ENCODE data around the gene STXBP6.

The STXBP6 gene

DNA sequence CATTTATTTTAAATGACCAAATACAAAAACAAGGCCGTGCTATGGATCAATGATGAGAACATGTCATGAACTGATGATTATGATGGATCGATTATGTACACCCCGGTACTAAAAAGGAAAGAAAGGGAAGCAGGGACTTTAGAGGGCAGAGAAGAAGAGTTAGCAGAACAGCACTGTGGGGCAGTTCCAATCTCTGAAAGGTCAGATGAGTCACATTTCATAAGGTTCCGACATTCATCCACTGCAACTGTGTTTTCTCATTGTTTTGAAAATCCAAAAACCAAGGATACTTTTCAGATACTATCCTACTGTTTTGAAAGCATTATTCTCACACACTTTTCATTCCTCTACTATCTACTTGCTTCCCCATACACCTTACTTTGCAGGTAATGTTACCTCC lies 169.3 kb downstream of the STXBP6 start:
- no peak for ATAC-seq

DNA sequence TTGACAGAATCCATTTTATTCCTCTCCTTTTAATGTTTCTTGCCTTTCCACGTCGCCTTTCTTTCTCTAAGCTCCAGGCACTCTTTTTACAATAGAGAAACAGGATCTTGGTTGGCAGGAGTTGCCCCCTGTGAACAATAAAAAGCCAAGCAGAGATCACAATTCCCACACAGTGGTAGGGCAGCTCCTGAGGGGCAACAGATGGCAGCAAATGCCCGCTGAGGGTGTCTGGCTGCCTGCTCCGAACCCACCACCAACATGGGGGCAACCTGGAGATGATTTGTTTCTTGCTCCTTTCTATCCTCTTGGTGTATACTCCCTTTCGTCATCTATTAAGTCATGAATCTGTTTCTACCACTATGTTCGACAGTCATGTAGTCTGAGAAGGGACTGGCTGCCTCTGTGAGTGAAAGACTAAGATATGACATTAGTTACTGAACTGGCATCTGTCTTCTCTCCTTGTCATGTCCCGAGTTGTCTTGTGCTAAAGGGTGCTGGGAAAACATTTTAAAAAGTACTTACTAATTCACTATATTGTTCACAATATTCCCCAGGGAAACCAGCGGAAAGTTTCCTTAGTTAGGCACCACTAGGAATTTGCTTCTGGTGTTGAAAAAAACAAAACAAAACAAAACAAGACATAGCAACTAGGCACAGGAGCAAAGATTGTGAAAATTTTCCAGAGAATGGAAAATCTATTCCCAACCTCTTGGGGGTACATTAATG lies 170.1 kb downstream of the STXBP6 start:
- ATAC-seq, result no peak

DNA sequence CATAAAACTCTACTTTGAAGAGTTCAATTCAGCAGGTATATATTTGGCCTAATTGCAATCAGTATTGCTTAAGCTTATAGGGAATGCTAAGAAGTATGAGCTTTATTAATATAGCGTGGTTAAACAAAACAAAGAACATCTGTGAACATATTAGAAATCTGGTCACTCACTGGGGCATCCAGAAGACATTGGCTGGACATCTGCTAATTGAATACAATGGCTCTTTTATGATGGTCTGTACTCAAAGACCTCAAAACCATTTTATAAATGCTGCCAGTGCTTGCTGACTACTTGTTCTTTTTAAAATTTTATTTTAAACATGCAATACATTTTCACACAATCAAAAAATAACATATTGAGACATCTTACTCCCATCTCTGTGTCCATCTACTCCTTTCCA lies 173.0 kb downstream of the STXBP6 start:
- ATAC-seq, result no peak

DNA sequence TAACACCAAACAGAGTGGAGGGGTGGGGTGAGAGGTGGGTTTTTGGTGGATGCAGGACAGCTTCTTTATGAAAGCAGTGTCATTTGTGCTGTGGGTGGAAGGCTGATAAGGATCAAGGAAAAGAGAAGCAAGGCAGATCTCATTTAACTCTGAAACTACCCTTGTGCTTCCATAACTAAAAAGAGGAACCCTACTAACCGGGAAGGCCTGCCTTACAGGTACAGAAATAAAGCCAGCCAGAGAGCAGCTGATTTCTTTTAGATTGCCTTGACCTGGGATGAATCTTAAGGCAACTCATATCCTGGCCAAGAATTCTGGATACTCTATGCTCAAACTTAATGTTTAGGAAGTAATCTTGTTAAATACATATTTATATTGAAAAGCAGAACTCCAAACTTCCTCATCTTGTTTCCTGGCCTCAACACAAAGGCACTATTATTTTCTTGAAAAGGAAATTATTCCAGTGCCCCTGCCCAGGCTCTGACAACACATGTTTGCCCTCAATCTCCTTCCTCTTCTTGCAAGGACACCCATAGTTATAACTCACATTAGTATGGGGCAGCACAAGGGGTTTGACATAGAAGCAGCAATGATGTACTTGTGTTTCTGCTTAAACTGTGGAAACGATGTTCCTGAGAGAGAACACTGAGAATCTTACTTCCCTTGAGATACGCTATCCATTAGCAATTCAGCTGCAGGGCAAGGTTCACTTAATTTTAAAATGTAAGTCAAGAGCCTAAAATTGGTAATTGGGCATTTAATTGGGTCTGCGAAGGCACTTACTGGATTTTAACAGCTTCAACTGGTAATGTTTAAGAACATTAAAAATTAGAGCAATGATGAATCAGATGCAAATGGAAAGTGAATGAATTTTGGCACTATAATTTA lies 173.7 kb downstream of the STXBP6 start:
- ATAC-seq, result no peak

DNA sequence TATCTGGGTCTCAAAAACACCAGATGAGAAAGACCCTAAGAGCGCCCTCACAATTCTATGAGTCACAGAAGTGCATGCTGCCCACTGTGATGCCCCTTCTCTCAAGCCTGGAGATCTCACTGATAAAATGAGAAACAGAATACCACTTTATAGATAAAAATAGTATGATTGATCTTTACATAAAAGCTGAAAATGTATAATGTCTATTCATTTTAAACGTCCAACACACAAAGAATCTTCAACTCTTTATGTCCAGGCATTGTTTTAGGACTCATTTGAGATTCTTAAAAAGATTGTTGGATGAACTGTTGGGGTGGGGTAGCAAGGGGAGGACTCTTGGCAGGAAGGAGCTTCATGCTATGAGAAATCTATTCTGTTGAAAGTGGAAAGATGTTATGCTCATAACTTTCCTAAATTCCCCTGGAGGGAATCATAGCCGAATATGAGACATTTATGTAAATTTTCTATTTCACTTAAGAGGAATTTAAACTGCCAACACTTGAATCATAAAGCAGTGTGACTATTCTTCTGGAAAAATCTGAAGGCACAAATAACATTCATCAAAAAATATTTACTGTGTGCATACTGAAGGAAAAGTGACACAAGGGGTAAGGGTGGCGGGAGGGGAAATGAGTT lies 174.6 kb downstream of the STXBP6 start:
- ATAC-seq, result no peak

DNA sequence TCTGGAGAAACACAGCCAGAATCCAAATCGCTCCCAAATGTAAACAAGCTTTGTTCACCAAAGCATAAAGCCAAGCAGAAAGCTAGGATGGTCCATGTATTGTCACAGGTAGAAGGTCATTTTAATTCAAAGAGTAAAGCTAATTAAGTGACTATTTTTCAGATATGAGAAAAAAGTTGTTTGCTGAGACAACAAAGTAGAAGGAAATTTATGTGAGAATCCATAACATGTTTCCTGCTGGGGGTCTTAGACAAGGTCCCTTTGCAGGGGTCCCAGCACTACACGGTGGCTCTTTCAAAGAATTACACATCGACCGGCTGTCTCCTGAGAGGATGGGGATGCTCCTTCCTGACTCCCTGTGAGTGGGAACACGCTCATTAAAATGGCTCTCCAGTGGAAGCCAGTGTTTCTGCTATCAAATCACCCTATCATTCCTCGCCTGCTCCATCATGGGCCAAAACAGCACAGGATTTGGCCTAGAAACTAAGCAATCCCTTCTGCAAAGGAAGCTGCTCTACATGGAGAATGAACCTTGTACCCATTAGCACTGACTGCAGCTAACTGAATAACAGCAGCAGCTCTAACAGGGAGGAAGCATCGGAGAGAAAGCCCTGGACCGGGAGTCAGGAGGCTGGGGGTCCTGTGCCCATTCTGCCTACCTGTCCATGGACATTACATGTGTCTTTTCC lies 175.3 kb downstream of the STXBP6 start:
- no peak for ATAC-seq

DNA sequence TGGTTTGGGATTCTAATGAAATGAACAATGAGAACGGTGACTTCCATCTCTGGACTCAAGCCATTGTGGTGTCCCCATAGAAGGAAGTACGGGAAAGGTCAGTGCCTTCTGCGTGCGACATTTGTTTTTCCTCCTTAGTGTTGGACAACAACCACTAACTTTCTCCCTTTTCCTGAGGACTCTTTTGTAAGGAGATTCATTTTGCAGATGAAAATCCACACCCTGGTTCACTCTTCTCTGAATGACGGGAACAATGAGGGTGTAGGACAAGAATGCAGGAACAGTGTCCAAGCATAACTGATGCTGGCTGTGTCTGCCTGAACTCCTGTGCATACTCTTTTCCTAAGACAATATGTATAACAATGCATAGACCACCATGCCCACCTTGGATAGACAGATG lies 176.4 kb downstream of the STXBP6 start:
- no peak for ATAC-seq

DNA sequence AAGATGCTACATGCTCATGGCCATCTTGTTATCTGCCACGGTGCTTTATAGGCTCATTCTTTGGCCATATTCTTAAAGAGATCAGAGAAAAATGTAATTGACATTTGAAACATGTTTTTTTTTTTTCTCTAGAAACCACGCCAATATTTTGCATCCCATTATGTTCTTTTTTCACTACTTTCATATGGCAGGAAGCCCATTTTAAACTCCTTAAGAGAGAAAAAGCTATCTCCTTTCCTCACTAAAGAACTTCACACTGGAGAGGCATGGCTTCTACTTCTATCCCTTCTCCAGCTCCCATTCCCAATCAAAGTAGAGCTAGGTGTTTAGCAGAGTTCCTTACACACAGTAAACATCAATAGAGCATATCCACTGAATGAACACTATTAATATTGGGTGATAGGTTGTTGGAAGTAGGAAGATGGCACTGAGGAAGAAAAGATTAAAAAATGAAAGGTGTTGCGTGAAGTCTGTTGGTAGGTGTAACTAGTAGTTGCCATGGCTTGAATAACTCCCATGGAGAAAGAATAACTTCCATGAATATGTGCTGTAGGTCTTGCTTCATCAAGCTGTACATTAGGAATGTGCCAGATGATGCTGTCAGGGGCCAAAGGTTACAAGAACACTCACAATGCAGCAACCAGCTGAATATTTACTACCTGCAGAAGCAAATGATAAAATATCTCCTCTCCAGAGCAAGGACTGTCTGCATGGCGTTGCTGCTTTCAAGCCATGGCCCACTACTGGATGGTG lies 178.8 kb downstream of the STXBP6 start:
- ATAC-seq, result no peak

DNA sequence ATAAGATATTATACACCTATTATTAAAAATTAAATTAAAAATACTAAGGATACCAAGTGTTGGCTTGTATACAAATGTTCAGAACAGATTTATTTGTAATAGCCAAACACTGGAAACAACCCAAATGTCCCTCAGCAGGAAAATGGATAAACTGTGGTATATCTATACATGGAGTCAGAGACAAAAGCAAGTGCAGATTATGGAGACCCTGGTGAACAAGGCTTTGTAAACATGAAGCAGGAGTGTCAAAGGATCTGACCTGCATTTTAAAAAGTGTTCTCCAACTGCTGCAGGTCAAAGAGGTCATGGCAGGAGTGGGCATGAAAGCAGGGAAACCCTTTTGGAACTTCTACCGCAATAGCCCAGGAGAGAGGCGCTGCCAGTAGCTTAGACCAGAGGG lies 181.6 kb downstream of the STXBP6 start:
- ATAC-seq, result no peak

DNA sequence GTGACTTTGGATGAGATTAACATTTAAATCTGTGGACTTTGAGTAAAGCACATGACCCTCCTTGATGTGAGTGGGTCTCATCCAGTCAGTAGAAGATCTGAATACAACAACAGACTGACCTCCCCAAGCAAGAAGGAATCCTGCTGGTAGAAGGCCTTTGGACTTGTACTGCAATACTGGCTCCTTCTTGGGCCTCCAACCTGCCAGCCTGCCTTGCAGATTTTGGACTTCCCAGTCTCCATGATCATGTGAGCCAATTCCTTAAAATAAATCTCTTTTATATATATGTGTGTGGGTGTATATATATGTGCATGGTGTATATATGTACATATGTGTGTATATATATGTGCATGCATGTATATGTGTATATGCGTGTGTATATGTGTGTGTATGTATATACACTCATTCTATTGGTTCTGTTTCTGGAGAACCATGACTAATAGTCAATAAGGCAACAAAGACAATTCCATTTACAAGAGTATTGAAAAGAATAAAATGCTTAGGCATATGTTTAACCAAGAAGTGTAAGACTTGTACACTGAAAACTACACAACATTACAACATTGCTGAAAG lies 183.8 kb downstream of the STXBP6 start:
- ATAC-seq, result no peak

DNA sequence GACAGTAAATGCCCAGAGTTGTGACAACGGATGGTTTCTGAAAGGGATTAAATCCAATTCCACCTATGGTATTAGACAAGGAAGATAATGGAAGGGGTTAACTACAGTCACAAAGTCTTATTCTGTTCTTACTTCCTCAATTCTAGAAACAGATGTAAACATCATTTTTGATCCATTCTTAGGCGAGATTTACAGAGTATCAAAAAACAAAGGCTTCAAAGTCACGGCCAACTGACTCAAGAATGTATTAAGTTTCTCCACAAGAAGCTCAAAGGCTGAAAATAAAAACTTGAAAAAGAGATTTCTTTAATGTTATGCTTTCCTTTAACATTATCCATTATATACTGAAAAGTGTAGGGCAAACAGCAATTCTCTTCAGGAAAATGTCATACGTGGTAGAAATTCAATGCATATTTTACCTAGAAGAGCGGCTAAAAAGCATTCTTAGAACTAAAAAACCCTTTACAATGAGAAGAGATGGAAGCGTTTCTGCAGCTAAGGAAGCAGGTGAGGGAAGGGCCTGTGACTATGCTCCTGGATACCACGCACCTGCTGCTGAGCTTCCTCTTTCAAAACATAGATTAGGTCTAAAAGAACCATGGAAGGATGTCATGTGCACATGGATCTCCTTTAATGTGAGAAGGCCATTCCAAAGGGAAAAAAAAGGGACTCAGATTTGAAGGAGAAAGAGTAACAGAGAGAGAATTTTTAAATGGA lies 185.8 kb downstream of the STXBP6 start:
- ATAC-seq, result no peak

DNA sequence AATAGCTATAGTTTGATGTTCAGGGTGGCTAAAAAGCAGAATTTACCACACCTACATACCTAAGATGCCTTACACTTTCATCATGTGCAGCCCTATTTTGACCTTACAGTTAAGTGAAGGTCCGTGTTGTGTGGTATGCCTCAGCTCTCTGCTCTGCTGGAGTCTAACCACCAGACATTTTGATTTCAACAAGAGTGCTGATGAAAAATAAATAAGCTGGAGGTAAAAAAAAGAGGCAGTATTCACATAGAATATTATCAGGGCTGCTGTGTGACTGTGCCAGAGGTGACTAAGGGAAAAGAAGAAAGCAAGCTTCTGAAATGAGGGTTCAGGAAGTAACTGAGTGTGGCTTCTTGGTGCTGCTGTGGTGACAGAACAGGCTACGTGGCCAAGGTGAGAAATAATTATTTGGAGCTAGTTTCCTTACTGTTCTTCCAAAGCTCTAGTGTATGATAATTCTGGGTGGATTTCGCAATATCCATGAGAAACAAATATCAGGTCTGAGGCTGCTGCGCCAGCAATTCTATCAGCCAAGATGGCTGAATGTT lies 188.8 kb downstream of the STXBP6 start:
- ATAC-seq, result no peak

DNA sequence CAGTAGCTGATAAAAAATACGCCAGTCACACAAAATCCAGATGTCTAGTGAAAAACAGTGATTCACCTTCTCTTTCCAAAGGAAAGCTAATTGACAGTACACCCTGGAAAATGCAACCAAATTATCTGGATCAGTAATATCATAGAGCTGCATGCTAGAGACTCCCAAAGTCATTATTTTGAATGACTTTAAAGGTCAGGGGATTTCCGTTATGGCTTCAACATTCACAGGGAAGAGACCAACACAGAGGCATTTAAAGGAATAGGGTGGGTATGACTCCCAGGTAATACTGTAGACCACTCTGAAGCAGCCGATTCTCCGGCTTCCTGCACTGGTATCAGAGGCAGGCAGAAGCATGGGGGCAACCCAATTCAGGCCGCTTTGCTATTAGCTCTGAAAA lies 190.4 kb downstream of the STXBP6 start:
- no peak for ATAC-seq

DNA sequence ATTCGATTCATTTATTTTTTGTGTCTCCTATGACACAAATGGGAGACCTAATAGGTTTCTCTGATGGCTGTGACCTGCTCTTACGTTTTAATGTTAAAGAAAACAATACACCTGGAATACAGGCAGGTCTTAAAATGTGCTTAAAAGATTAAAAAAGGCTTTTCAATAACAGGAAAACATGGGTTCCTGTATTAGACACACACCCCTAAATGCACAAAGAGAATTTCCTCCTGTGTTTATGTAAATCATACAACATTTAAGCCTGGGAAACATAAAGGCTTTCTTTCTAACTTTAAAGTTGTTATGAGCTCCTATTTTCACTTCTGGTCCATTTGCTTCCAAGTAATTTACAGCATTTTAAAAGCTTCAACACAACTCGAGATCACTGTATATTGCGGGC lies 191.3 kb downstream of the STXBP6 start:
- no peak for ATAC-seq

DNA sequence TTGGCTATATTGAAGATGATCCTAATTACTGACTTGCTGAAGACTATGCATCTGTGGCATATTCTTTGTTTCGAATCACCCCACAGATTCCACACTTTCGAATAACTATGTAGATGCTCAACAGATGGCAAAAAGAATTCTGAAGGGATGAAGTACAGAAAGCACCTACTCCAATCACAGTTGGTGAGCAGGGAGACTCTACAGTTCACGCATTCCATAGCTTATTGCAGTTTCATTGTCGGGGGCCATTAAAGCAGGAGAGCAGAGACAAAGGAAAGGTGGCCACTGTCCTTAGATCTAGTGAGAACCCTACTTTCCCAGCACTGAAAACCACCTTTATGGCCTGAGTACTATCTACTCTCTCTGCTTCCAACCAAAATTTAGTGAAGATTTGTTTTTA lies 191.9 kb downstream of the STXBP6 start:
- ATAC-seq, result no peak

DNA sequence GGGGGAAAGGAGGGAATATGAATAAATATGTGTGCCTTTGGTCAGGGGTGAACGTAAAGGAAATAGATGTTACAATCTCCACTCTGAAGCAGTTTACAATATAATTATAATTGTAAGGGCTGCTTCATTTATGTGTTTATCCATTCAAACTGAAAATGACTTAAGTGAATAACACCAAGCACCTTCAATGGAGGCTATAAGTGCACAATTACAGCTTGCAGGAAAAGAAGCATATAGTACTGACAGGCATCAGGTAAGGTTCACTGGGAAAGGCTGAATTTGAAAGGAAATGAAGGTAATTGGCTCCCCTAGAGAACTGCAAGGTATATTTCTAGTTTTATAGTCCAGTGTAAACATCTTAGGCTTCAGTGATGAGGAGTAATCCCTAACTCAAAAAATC lies 192.7 kb downstream of the STXBP6 start:
- ATAC-seq, result no peak

DNA sequence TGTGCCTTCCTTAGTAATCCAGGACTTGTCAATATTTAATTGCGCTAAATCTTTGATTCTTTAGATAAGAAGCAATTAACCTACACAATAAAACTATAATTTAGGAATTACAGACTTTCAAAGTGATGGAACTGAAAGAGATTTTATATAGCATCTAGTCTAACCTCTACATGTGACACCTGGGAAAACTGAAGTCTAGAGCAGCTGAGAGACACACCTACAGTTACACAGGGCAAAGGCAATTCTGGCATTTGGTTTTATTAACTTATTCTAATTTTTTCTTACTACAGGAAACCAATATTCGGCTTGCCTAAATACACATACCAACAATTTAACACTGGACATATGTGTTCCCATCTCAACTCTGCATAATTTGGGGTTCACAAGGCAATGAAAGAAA lies 196.5 kb downstream of the STXBP6 start:
- ATAC-seq, result no peak

DNA sequence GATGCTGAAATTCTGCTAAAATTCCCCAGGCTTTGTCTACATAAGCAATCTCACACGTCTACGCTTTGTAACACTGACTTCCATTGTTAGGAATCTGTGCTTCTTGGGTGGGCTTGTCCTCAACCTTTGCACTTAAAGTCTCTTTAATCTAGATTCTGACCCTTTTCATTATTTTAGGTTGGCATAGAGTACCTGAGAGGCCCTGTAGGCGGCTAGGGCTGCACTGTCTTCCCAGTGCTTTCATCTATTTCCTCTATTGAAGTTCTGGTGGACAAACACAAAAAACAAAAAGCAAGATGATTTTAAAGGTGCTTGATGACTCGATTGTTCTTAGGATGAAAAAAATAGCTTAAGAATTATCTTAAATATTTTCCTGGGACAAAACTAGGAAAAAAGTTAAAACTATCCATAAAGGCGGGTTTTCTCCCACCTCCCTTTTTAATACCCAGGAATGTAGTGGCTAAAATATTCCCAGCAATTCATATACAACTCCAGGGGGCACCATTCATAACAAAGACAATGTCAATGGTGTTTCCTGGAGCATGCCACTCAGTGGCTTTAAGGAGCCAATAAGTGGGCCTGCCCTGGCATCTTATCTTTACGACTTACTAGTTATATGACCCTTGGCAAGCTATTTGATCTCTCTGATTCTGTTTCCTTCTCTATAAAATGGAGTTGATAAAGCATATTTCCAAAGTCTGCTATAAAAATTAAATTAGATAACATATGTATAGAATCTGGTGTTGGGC lies 197.5 kb downstream of the STXBP6 start:
- no peak for ATAC-seq

DNA sequence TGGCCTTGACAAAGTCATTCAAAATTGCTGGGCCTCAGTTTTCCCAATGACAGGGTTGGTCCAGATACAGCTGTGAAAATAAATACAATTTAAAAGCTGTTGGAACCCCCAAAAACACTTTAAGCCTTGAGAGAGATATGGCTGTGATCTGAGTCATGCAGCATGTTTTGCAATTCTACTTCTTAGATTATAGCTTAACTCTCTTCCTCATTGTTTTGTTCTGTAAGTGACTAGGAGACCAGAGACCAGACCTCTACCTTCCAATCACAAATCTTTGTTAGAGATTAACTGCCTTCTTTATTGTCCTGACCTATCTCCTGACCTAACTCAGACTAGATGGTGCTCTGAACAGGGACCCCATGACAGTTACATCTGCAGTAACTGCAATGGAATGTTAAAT lies 198.1 kb downstream of the STXBP6 start:
- ATAC-seq, result no peak

DNA sequence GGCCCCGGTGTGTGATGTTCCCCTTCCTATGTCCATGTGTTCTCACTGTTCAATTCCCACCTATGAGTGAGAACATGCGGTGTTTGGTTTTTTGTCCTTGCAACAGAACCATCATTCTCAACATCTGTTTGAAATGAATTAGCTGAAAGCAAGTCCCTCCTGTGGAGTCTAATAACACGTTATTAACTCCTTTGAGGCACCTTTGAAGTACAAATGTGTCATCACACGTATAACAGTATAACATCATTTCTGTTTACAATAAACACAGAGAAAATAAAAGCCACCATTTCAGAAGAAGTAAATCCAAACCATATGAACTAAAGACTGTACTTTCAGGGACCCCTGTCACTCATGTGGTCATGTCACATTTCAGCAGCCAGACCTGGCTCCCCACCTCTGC lies 198.5 kb downstream of the STXBP6 start:
- ATAC-seq, result no peak
